ENCODE results near the gene JARID2. TPM values are rescaled to one million over a fixed set of nuclear protein-coding genes. Genes with fewer than 3 reads are reported as not detected.
"Not testable (repeated sequence)": the region's sequence is repeated elsewhere in the genome, so short reads cannot be mapped to it uniquely, and the experiment has no call there.

Gene JARID2
- total and polyA plus RNA-seq, 10 of the 15 experiments (the other 5 are each of a cell fraction or from before 2014, with no cell fraction given): 4.2 to 21.6 (median 11.7) TPM

DNA sequence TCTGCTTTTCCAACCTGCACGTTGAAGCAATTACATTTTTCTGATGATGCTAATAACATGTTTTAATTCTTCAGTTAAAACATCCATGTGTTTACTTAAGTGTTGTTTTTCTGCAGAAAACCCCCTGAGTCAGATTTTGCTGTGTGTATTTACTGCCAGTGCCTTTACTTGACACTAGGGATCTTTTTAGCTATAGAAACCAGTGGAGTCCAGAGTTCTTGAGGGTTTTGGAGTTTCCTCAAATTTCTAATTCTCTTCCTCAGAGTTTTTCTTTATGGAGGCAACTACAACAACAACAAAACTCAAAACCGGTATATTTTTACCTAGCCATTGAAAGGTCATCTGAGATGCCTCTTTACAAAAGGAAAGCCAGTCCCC lies 168.4 kb downstream of the JARID2 start:
- in situ Hi-C loops (cut with MboI): no loop called here
- Histone ChIP-seq H3K4me1 (ENCODE audit: control insufficient read depth, insufficient read depth, low read length) (peaks cover 22% of the 10 kb centered on the region), H3K9me3 (replicated peaks; ENCODE audit: control insufficient read depth, insufficient read depth, low read length) (peaks cover 8% of the 10 kb centered on the region), H2AFZ (ENCODE audit: control insufficient read depth, low read depth, low read length) (no peak overlapping the region), H3K36me3 (ENCODE audit: control insufficient read depth in 2 of 2, insufficient read depth in 2 of 2, low read length in 1 of 2) (peaks cover 4 to 5% of the 10 kb centered on the region in 2 experiments; a peak in 3 of 4 replicates), H4K20me1 (ENCODE audit: control insufficient read depth, insufficient read depth) (peaks cover under 1% of the 10 kb centered on the region; the same call in 1 of the 2 replicates), H3K9ac (ENCODE audit: control insufficient read depth, insufficient read depth, low read length) (no peak overlapping the region), H3K27ac (ENCODE audit: control insufficient read depth, insufficient read depth) (no peak overlapping the region), H3K27me3 (replicated peaks in 1 of 2; ENCODE audit: control insufficient read depth in 2 of 2, insufficient read depth in 2 of 2, low read length in 1 of 2) (no peaks in the 10 kb centered on the region), H3K79me2 (ENCODE audit: control insufficient read depth, insufficient read depth, low read length) (peaks cover 46% of the 10 kb centered on the region), H3K4me2 (ENCODE audit: control insufficient read depth, insufficient read depth) (no peak overlapping the region), H3K4me3 (no peak overlapping the region)
- SMC1A ChIA-PET (ENCODE audit: uncharacterized antibody, unreplicated experiment): interaction anchor here (1.0 to 8.7 kb wide), 5 partner anchors 7 to 24 kb away, joined by 3 to 143 read pairs (median 55); no protein-coding TSS in a partner anchor
- no TSS peak for BruUV-seq (replicated peaks)
- WGBS (ENCODE audit: insufficient coverage, insufficient replicate concordance, low lambda C conversion rate, missing lambda C conversion rate): 73% methylated on average over 2 of the region's 2 CpGs
- POLR2A ChIA-PET: no interaction called here
- DNase-seq (ENCODE audit: low read depth, low spot score) (no peak), FAIRE-seq (no peak), ATAC-seq (no peak)
- TF ChIP-seq, protein P1, sequence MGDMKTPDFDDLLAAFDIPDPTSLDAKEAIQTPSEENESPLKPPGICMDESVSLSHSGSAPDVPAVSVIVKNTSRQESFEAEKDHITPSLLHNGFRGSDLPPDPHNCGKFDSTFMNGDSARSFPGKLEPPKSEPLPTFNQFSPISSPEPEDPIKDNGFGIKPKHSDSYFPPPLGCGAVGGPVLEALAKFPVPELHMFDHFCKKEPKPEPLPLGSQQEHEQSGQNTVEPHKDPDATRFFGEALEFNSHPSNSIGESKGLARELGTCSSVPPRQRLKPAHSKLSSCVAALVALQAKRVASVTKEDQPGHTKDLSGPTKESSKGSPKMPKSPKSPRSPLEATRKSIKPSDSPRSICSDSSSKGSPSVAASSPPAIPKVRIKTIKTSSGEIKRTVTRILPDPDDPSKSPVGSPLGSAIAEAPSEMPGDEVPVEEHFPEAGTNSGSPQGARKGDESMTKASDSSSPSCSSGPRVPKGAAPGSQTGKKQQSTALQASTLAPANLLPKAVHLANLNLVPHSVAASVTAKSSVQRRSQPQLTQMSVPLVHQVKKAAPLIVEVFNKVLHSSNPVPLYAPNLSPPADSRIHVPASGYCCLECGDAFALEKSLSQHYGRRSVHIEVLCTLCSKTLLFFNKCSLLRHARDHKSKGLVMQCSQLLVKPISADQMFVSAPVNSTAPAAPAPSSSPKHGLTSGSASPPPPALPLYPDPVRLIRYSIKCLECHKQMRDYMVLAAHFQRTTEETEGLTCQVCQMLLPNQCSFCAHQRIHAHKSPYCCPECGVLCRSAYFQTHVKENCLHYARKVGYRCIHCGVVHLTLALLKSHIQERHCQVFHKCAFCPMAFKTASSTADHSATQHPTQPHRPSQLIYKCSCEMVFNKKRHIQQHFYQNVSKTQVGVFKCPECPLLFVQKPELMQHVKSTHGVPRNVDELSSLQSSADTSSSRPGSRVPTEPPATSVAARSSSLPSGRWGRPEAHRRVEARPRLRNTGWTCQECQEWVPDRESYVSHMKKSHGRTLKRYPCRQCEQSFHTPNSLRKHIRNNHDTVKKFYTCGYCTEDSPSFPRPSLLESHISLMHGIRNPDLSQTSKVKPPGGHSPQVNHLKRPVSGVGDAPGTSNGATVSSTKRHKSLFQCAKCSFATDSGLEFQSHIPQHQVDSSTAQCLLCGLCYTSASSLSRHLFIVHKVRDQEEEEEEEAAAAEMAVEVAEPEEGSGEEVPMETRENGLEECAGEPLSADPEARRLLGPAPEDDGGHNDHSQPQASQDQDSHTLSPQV (IDR thresholded peaks at IDR 0.05): no peak
- TF ChIP-seq NR2C1 (IDR thresholded peaks at IDR 0.05) (no peak), CHD2 (IDR thresholded peaks at IDR 0.05; ENCODE audit: borderline replicate concordance, low read depth, low read length) (no peak)
- intact Hi-C loops (cut with micrococcal nuclease; ENCODE audit: unreplicated experiment): no loop called here
- CTCF ChIA-PET: interaction anchor here (1.6 to 5.2 kb wide), 3 partner anchors 7 to 24 kb away, joined by 4 to 29 read pairs (median 10); no protein-coding TSS in a partner anchor
- RAD21 ChIA-PET (ENCODE audit: unreplicated experiment): interaction anchor here (7.6 kb wide), 1 partner anchor 7 kb away, joined by 54 read pairs; no protein-coding TSS in a partner anchor

DNA sequence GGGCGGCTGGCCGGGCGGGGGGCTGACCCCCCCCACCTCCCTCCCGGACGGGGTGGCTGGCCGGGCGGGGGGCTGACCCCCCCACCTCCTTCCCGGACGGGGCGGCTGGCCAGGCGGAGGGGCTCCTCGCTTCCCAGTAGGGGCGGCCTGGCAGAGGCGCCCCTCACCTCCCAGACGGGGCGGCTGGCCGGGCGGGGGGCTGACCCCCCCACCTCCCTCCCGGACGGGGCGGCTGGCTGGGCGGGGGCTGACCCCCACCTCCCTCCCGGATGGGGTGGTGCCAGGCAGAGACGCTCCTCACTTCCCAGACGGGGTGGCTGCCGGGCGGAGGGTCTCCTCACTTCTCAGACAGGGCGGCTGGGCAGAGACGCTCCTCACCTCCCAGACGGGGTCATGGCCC lies 169.8 kb downstream of the JARID2 start:
- SMC1A ChIA-PET (ENCODE audit: uncharacterized antibody, unreplicated experiment); H3K27me3 ChIP-seq (replicated peaks in 1 of 2; ENCODE audit: control insufficient read depth in 2 of 2, insufficient read depth in 2 of 2, low read length in 1 of 2); H3K27ac ChIP-seq (ENCODE audit: control insufficient read depth, insufficient read depth); in situ Hi-C loops (cut with MboI); RAD21 ChIA-PET (ENCODE audit: unreplicated experiment); DNase-seq (ENCODE audit: low read depth, low spot score); POLR2A ChIA-PET; CTCF ChIA-PET; H2AFZ ChIP-seq (ENCODE audit: control insufficient read depth, low read depth, low read length); intact Hi-C loops (cut with micrococcal nuclease; ENCODE audit: unreplicated experiment); H3K4me3 ChIP-seq; ATAC-seq; H3K4me2 ChIP-seq (ENCODE audit: control insufficient read depth, insufficient read depth); H3K36me3 ChIP-seq (ENCODE audit: control insufficient read depth in 2 of 2, insufficient read depth in 2 of 2, low read length in 1 of 2); H3K9ac ChIP-seq (ENCODE audit: control insufficient read depth, insufficient read depth, low read length); BruUV-seq (replicated peaks); H4K20me1 ChIP-seq (ENCODE audit: control insufficient read depth, insufficient read depth); FAIRE-seq: not testable (repeated sequence)
- Histone ChIP-seq H3K9me3 (replicated peaks; ENCODE audit: control insufficient read depth, insufficient read depth, low read length) (peaks cover 17% of the 10 kb centered on the region), H3K79me2 (ENCODE audit: control insufficient read depth, insufficient read depth, low read length) (peaks cover 44% of the 10 kb centered on the region), H3K4me1 (ENCODE audit: control insufficient read depth, insufficient read depth, low read length) (peaks cover 12% of the 10 kb centered on the region)
- WGBS (ENCODE audit: insufficient coverage, insufficient replicate concordance, low lambda C conversion rate, missing lambda C conversion rate): 100% methylated on average over 1 of the region's 30 CpGs
